ENCODE measurements around the gene MAPK14.

Gene MAPK14

DNA sequence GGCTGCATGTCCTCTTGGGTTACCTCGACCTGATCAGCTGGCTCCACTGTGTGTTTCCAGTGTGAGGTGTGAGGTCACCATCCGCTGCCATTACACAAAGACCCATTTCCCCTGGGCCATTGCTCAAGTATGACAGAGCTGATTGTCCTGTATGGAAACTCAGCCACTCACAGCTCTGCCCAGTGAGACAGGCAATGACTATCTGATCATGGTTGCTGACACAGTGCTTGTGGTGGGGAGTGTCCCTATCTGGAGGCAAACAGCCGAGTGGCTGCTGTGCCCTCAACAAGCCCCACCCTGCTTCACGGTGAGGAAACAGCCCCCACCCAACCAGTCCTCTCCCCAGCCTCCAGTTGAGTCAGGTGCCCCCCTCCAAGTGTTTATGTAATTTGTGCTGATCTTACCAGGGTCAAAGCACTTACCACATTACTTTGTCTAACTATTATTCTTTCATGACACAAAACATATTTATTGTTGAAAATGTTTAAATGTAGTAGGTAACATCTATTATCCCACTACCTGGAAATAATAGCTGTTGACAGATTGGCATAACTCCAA is 91.0 kb downstream of the MAPK14 start:
- Histone ChIP-seq H3K4me3 (ENCODE audit: low read depth, low read length) (no peak overlapping the region), H3K27ac (no peak overlapping the region), H3K36me3 (replicated peaks) (no peaks in the 10 kb centered on the region), H3K27me3 (replicated peaks) (no peaks in the 10 kb centered on the region)
- in situ Hi-C loops (cut with HindIII; ENCODE audit: low pct_ligation_motif_present, low sequenced_read_pairs), result no loop called here
- TF ChIP-seq, protein P1, sequence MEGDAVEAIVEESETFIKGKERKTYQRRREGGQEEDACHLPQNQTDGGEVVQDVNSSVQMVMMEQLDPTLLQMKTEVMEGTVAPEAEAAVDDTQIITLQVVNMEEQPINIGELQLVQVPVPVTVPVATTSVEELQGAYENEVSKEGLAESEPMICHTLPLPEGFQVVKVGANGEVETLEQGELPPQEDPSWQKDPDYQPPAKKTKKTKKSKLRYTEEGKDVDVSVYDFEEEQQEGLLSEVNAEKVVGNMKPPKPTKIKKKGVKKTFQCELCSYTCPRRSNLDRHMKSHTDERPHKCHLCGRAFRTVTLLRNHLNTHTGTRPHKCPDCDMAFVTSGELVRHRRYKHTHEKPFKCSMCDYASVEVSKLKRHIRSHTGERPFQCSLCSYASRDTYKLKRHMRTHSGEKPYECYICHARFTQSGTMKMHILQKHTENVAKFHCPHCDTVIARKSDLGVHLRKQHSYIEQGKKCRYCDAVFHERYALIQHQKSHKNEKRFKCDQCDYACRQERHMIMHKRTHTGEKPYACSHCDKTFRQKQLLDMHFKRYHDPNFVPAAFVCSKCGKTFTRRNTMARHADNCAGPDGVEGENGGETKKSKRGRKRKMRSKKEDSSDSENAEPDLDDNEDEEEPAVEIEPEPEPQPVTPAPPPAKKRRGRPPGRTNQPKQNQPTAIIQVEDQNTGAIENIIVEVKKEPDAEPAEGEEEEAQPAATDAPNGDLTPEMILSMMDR (IDR thresholded peaks at IDR 0.05; ENCODE audit: low read depth, low read length, missing control alignments), result no peak
- no peak for DNase-seq

DNA sequence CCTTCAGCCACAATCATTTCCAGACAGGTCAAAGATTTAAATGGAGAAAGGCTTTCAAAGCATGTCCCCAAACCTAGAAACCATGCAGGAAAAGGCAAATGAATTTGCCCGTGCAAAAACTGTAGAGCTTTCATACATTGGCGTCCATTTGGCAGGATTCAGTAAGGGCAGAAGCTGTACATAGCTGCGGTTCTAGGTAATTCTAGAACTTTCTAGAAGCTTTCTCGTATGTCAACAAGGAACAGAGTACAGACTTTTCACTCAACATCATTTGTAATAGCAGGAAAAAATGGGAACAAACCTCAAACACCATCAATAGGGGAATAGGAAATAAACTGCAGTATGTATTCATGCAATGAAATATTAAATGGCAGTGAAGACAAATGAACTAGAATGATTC is 91.6 kb downstream of the MAPK14 start:
- no peak overlapping the region for H3K27ac ChIP-seq
- no peak overlapping the region for H3K4me3 ChIP-seq (ENCODE audit: low read depth, low read length)
- H3K27me3 ChIP-seq (replicated peaks), result no peaks in the 10 kb centered on the region
- TF ChIP-seq, protein P1 (IDR thresholded peaks at IDR 0.05; ENCODE audit: low read depth, low read length, missing control alignments), result no peak
- no peaks in the 10 kb centered on the region for H3K36me3 ChIP-seq (replicated peaks)
- in situ Hi-C loops (cut with HindIII; ENCODE audit: low pct_ligation_motif_present, low sequenced_read_pairs), result no loop called here
- DNase-seq, result no peak

DNA sequence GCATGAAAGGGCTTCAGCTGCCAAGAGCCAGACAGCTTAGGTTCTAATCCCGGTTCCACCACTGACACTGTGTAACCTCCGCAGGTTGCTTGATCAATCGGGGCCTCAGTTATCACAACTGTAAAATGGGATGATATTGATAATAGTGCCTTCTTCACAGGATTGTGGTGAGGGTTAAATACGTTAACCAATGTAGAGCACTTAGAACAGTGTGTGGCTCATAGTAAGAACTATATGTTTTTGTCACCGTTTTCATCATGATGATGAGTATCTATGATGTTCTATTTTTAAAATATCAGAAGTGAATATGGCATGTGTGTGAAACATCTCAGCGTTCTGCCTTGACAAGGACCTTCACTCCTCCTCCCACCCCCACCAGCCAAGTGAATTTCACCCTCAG is 92.4 kb downstream of the MAPK14 start:
- TF ChIP-seq, protein P1 (IDR thresholded peaks at IDR 0.05; ENCODE audit: low read depth, low read length, missing control alignments), result no peak
- DNase-seq, result no peak
- H3K36me3 ChIP-seq (replicated peaks), result no peaks in the 10 kb centered on the region
- no peak overlapping the region for H3K4me3 ChIP-seq (ENCODE audit: low read depth, low read length)
- no peaks in the 10 kb centered on the region for H3K27me3 ChIP-seq (replicated peaks)
- in situ Hi-C loops (cut with HindIII; ENCODE audit: low pct_ligation_motif_present, low sequenced_read_pairs), result no loop called here
- no peak overlapping the region for H3K27ac ChIP-seq

DNA sequence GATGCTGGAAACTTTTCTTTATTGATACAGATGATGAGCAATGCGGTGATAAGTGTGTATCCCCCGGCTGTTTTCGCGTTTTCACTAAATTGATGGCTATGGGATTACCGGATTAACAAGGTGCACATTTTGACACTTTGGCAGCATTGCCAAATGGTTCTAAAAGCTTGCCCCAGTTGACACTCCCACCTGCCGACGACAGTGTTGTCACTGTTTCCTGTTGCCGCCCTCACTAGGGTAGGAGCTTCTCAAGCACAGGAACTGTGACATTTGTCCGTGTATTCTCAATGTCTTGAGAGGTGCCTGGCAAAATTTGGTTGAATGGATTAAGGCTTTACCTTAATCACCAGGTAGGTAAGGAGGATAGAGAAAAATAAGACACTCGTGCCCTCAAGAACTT is 92.9 kb downstream of the MAPK14 start:
- no peak for DNase-seq
- H3K27me3 ChIP-seq (replicated peaks), result no peaks in the 10 kb centered on the region
- in situ Hi-C loops (cut with HindIII; ENCODE audit: low pct_ligation_motif_present, low sequenced_read_pairs), result no loop called here
- H3K27ac ChIP-seq, result no peak overlapping the region
- TF ChIP-seq, protein P1 (IDR thresholded peaks at IDR 0.05; ENCODE audit: low read depth, low read length, missing control alignments), result no peak
- no peak overlapping the region for H3K4me3 ChIP-seq (ENCODE audit: low read depth, low read length)
- H3K36me3 ChIP-seq (replicated peaks), result no peaks in the 10 kb centered on the region

- DNase-seq, result no peak
- Histone ChIP-seq H3K36me3 (replicated peaks) (no peaks in the 10 kb centered on the region), H3K4me3 (ENCODE audit: low read depth, low read length) (no peak overlapping the region), H3K27ac (no peak overlapping the region), H3K27me3 (replicated peaks) (no peaks in the 10 kb centered on the region)
- in situ Hi-C loops (cut with HindIII; ENCODE audit: low pct_ligation_motif_present, low sequenced_read_pairs), result no loop called here
- TF ChIP-seq, protein P1 (IDR thresholded peaks at IDR 0.05; ENCODE audit: low read depth, low read length, missing control alignments), result no peak
These were observed 93.6 kb downstream of the MAPK14 start for GRCh38 chr6:36120979-36121786.
